Liver (tissue), 9 donors: ENCODE measurements around the gene OCA2. TPM values are rescaled to one million over a fixed set of nuclear protein-coding genes. Genes with fewer than 3 reads are reported as not detected.

Experiments
- DNase-seq: peaks from one replicate; pipeline ENCODE4 v3.0.0-alpha.2; 2017; ENCODE audit warnings: low spot score
- H3K27ac ChIP-seq, 2 donors: one replicate each; pipeline ENCODE4 v1.7.0; 2013; ENCODE audit warnings: inconsistent platforms in 2 of 2, low read length in 2 of 2, control low read depth in 1 of 2, low read depth in 1 of 2, mild to moderate bottlenecking in 1 of 2
- H3K27me3 ChIP-seq, 4 donors: one replicate each; pipeline versions ENCODE4 v1.6.1 to v1.7.0; 2013; ENCODE audit warnings: low read length in 3 of 4, inconsistent platforms in 1 of 4, mild to moderate bottlenecking in 1 of 4, moderate library complexity in 1 of 4; ENCODE audit not compliant: control insufficient read depth in 4 of 4, insufficient read depth in 4 of 4
- H3K36me3 ChIP-seq, 4 donors: one replicate each; pipeline versions ENCODE4 v1.6.1 to v1.7.0; 2013; ENCODE audit warnings: low read length in 3 of 4, mild to moderate bottlenecking in 3 of 4, low read depth in 1 of 4, moderate library complexity in 1 of 4; ENCODE audit not compliant: control insufficient read depth in 4 of 4, insufficient read depth in 3 of 4
- H3K4me1 ChIP-seq, 4 donors: one replicate each; pipeline versions ENCODE4 v1.6.1 to v1.7.0; 2013; ENCODE audit warnings: low read length in 3 of 4, mild to moderate bottlenecking in 3 of 4, moderate library complexity in 1 of 4; ENCODE audit not compliant: control insufficient read depth in 4 of 4, insufficient read depth in 4 of 4
- H3K4me3 ChIP-seq, 3 donors: one replicate each; pipeline versions ENCODE4 v1.6.1 to v1.7.0; 2013; ENCODE audit warnings: low read length in 3 of 3, control low read depth in 1 of 3, low read depth in 1 of 3, mild to moderate bottlenecking in 1 of 3
- H3K9ac ChIP-seq, 2 donors: one replicate each; pipeline ENCODE4 v1.7.0; 2013; ENCODE audit warnings: low read length in 2 of 2, mild to moderate bottlenecking in 2 of 2, moderate library complexity in 2 of 2, control low read depth in 1 of 2, low read depth in 1 of 2
- H3K9me3 ChIP-seq, 4 donors: one replicate each; pipeline versions ENCODE4 v1.6.1 to v1.7.0; 2013; ENCODE audit warnings: low read length in 3 of 4; ENCODE audit not compliant: control insufficient read depth in 4 of 4
- ATF3 ChIP-seq: IDR thresholded peaks from 2 replicates; pipeline ENCODE4 v1.6.1; 2016; ENCODE audit warnings: antibody characterized with exemption
- CTCF ChIP-seq: fragments of 150-350 bp; IDR thresholded peaks from 2 replicates; pipeline ENCODE4 v1.5.1; 2017; ENCODE audit warnings: improper control_type of control experiment, low read depth, low read length; ENCODE audit not compliant: missing input control
- EGR1 ChIP-seq, 2 donors: IDR thresholded peaks; 2 replicates each; pipeline ENCODE4 v1.6.1; 2016 to 2018; ENCODE audit warnings: antibody characterized with exemption in 2 of 2, low read depth in 2 of 2
- FOXA1 ChIP-seq: IDR thresholded peaks from 2 replicates; pipeline ENCODE4 v1.6.1; 2016; ENCODE audit warnings: antibody characterized with exemption
- FOXA2 ChIP-seq: IDR thresholded peaks from 2 replicates; pipeline ENCODE4 v1.6.1; 2016; ENCODE audit warnings: antibody characterized with exemption
- GABPA ChIP-seq, 2 donors: IDR thresholded peaks in 1 of 2; conservative IDR thresholded peaks in 1 of 2; 2 replicates each; pipeline ENCODE4 v1.6.1; 2016; ENCODE audit warnings: antibody characterized with exemption in 2 of 2, mild to moderate bottlenecking in 1 of 2, moderate library complexity in 1 of 2
- HNF4A ChIP-seq, 2 donors: conservative IDR thresholded peaks; 2 replicates each; pipeline ENCODE4 v1.6.1; 2016; ENCODE audit warnings: antibody characterized with exemption in 2 of 2, mild to moderate bottlenecking in 2 of 2
- HNF4G ChIP-seq: IDR thresholded peaks from 2 replicates; pipeline ENCODE4 v1.6.1; 2016; ENCODE audit warnings: antibody characterized with exemption
- JUND ChIP-seq, 2 donors: IDR thresholded peaks; 2 replicates each; pipeline ENCODE4 v1.6.1; 2016; ENCODE audit warnings: antibody characterized with exemption in 2 of 2
- NR2F2 ChIP-seq: IDR thresholded peaks from 2 replicates; pipeline ENCODE4 v1.6.1; 2016; ENCODE audit warnings: antibody characterized with exemption
- RAD21 ChIP-seq, 2 donors: IDR thresholded peaks; 2 replicates each; pipeline ENCODE4 v1.6.1; 2016; ENCODE audit warnings: antibody characterized with exemption in 2 of 2, mild to moderate bottlenecking in 2 of 2
- REST ChIP-seq: IDR thresholded peaks from 2 replicates; pipeline ENCODE4 v1.6.1; 2016; ENCODE audit warnings: antibody characterized with exemption, mild to moderate bottlenecking
- RXRA ChIP-seq, 2 donors: IDR thresholded peaks; 2 replicates each; pipeline ENCODE4 v1.6.1; 2017 to 2018; ENCODE audit warnings: antibody characterized with exemption in 2 of 2, mild to moderate bottlenecking in 1 of 2
- SP1 ChIP-seq: IDR thresholded peaks from 2 replicates; pipeline ENCODE4 v1.6.1; 2018; ENCODE audit warnings: antibody characterized with exemption, mild to moderate bottlenecking
- TAF1 ChIP-seq: conservative IDR thresholded peaks from 2 replicates; pipeline ENCODE4 v1.6.1; 2016; ENCODE audit warnings: antibody characterized with exemption, mild to moderate bottlenecking
- YY1 ChIP-seq: IDR thresholded peaks from 2 replicates; pipeline ENCODE4 v1.6.1; 2016; ENCODE audit warnings: antibody characterized with exemption, mild to moderate bottlenecking
- ZBTB33 ChIP-seq: IDR thresholded peaks from 2 replicates; pipeline ENCODE4 v1.6.1; 2016; ENCODE audit warnings: antibody characterized with exemption
- WGBS: extraction: QIAGEN DNeasy Blood & Tissue Kit; methylation state at CpG from one replicate; pipeline ENCODE4 v1.1.7; 2013; 5-methylcytosine and 5-hydroxymethylcytosine counted together
- polyA plus RNA-seq, 2 donors: library from polyadenylated mRNA; stranded (reverse) in 1 of 2; unstranded in 1 of 2; fragments of 200-250 nt in 1 of 2; fragments of >200 nt in 1 of 2; fragmentation: Nextera tagmentation in 1 of 2; extraction: Ambion mirVana in 1 of 2; gene quantifications; one replicate each; pipeline versions ENCODE4 v1.2.1 to v1.2.3, GENCODE V29; 2013 to 2015
- total RNA-seq, 2 donors: library from RNA; depleted of rRNA; stranded (reverse); fragments of >200 nt; gene quantifications; one replicate each; pipeline ENCODE4 v1.2.3, GENCODE V29; 2014
- donor health status: healthy.
- donor health status: healthy.
- donor health status: healthy.
- donor health status: healthy.
- donor health status: healthy.

OCA2 gene
- total and polyA plus RNA-seq, 4 donors: 0.02 to 0.56 (median 0.15) TPM

GRCh38 chr15:28085489-28086174 is 13.5 kb downstream of the OCA2 start:
- Histone ChIP-seq H3K4me1 (peaks cover 0 to 11% (median 6%) of the 10 kb centered on the region in 4 donors), H3K36me3 (no peaks in the 10 kb centered on the region), H3K9ac (no peak overlapping the region), H3K9me3 (peaks cover 0 to 6% (median 0%) of the 10 kb centered on the region in 4 donors), H3K27ac (no peak overlapping the region), H3K27me3 (no peaks in the 10 kb centered on the region), H3K4me3 (no peak overlapping the region)
- TF ChIP-seq YY1 (no peak), HNF4G (no peak), JUND (IDR thresholded peaks at IDR 0.05) (no peak), SP1 (no peak), NR2F2 (no peak), EGR1 (IDR thresholded peaks at IDR 0.05; ENCODE audit: low read depth in 2 of 2) (no peak), GABPA (IDR thresholded peaks at IDR 0.05 in 1 of 2, conservative IDR thresholded peaks at IDR 0.05 in 1 of 2) (no peak), RXRA (IDR thresholded peaks at IDR 0.05) (no peak), FOXA1 (no peak), TAF1 (no peak), ZBTB33 (no peak), HNF4A (conservative IDR thresholded peaks at IDR 0.05) (no peak), CTCF (no peak), REST (no peak), RAD21 (IDR thresholded peaks at IDR 0.05) (no peak), ATF3 (no peak), FOXA2 (no peak)
- WGBS: 88% methylated on average over 4 of the region's 4 CpGs
- DNase-seq: no peak
